ENCODE data around the gene PCDH9.

- TF ChIP-seq TAF1 (IDR thresholded peaks at IDR 0.05; ENCODE audit: borderline replicate concordance, insufficient read depth, low read length) (no peak), POLR2AphosphoS5 (IDR thresholded peaks at IDR 0.05; ENCODE audit: low read depth, low read length) (no peak)
Observed at GRCh38 chr13:66864627-66865026, 365.5 kb downstream of the PCDH9 start.
